ENCODE data around the gene CNBP.
"Not testable (repeated sequence)": the region's sequence is repeated elsewhere in the genome, so short reads cannot be mapped to it uniquely, and the experiment has no call there.

DNA sequence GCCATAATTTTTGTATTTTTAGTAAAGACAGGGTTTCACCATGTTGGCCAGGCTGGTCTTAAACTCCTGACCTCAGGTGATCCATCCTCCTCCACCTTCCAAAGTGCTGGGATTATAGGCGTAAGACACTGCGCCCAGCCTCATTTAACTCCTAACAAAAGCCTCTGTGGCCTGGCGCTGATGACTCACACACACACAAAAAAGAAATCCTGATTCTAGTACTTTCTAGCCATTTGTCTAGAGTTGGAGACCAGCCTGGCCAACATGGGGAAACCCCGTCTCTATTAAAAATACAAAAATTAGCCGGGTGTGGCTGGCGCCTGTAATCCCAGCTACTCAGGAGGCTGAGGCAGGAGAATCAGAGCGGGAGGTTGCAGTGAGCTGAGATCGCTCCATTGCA, 6.1 kb upstream of the CNBP start:
- TF ChIP-seq, protein P1, sequence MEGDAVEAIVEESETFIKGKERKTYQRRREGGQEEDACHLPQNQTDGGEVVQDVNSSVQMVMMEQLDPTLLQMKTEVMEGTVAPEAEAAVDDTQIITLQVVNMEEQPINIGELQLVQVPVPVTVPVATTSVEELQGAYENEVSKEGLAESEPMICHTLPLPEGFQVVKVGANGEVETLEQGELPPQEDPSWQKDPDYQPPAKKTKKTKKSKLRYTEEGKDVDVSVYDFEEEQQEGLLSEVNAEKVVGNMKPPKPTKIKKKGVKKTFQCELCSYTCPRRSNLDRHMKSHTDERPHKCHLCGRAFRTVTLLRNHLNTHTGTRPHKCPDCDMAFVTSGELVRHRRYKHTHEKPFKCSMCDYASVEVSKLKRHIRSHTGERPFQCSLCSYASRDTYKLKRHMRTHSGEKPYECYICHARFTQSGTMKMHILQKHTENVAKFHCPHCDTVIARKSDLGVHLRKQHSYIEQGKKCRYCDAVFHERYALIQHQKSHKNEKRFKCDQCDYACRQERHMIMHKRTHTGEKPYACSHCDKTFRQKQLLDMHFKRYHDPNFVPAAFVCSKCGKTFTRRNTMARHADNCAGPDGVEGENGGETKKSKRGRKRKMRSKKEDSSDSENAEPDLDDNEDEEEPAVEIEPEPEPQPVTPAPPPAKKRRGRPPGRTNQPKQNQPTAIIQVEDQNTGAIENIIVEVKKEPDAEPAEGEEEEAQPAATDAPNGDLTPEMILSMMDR (conservative IDR thresholded peaks at IDR 0.05 in 1 of 2, IDR thresholded peaks at IDR 0.05 in 1 of 2; ENCODE audit: low read depth in 1 of 2, low read length in 2 of 2): not testable (repeated sequence)
- not testable (repeated sequence) for TF ChIP-seq EZH2 (IDR thresholded peaks at IDR 0.05; ENCODE audit: low read length, missing control alignments)

Measured in fibroblast of lung (primary cell).